K562 (cell line): ENCODE measurements around the gene MT1E. TPM values are rescaled to one million over a fixed set of nuclear protein-coding genes. Genes with fewer than 3 reads are reported as not detected.

Source experiments
- ETV6 ChIP-seq, 3 experiments: fragments of 150-350 bp in 1 of 3; sonication (generic) in 1 of 3; formaldehyde crosslinking in 1 of 3; IDR thresholded peaks; 2 replicates each; pipeline versions ENCODE4 v1.6.1 to v1.8.0; 2014 to 2022; ENCODE audit warnings: borderline replicate concordance in 2 of 3, low read depth in 2 of 3, antibody characterized with exemption in 1 of 3, low read length in 1 of 3, mild to moderate bottlenecking in 1 of 3, missing genetic modification reagents in 1 of 3
- MEF2D ChIP-seq: conservative IDR thresholded peaks from 2 replicates; pipeline ENCODE4 v1.6.1; 2016; ENCODE audit warnings: low read depth, missing genetic modification characterization, missing compliant biosample characterization
- NEUROD1 ChIP-seq: fragments of 150-350 bp; IDR thresholded peaks from 2 replicates; pipeline ENCODE4 v1.6.1; 2014; ENCODE audit warnings: borderline replicate concordance, low read length, low read depth; ENCODE audit not compliant: partially characterized antibody
- NFATC3 ChIP-seq: fragments of 450-650 bp; IDR thresholded peaks from 2 replicates; pipeline ENCODE4 v1.6.1; 2017; ENCODE audit warnings: mild to moderate bottlenecking
- NRF1 ChIP-seq, 2 experiments: fragments of 450-650 bp; IDR thresholded peaks in 1 of 2; conservative IDR thresholded peaks in 1 of 2; 2 replicates each; pipeline ENCODE4 v1.6.1; 2014; ENCODE audit warnings: mild to moderate bottlenecking in 2 of 2
- RFX5 ChIP-seq: IDR thresholded peaks from 2 replicates; pipeline ENCODE4 v1.6.1; 2011; ENCODE audit warnings: low read depth, mild to moderate bottlenecking, improper control_type of control experiment, low read length
- SAFB2 ChIP-seq: fragments of 200-400 bp; formaldehyde crosslinking; IDR thresholded peaks from 2 replicates; pipeline ENCODE4 v1.6.1; 2018; ENCODE audit warnings: borderline replicate concordance, low read length, low read depth, moderate library complexity; ENCODE audit not compliant: severe bottlenecking
- SIN3A ChIP-seq, 2 experiments: fragments of 150-350 bp in 1 of 2; IDR thresholded peaks; 2 replicates each; pipeline ENCODE4 v1.6.1; 2011 to 2016; ENCODE audit warnings: borderline replicate concordance in 2 of 2, low read depth in 2 of 2, low read length in 2 of 2, mild to moderate bottlenecking in 2 of 2, moderate library complexity in 2 of 2; ENCODE audit not compliant: control insufficient read depth in 1 of 2
- SUPT5H ChIP-seq: fragments of 450-650 bp; IDR thresholded peaks from 2 replicates; pipeline ENCODE4 v1.6.1; 2016
- TCF3 ChIP-seq: sonication (generic); formaldehyde crosslinking; IDR thresholded peaks from 2 replicates; pipeline ENCODE4 v1.4.0; 2020; ENCODE audit warnings: mild to moderate bottlenecking, missing genetic modification reagents
- TEAD2 ChIP-seq: fragments of 450-650 bp; IDR thresholded peaks from 2 replicates; pipeline ENCODE4 v1.6.1; 2016; ENCODE audit warnings: missing genetic modification characterization, control low read depth, missing compliant biosample characterization
- YY1 ChIP-seq, 3 experiments: IDR thresholded peaks; 2 replicates each; pipeline ENCODE4 v1.6.1; 2011; ENCODE audit warnings: low read length in 2 of 3, mild to moderate bottlenecking in 2 of 3, moderate library complexity in 2 of 3, borderline replicate concordance in 1 of 3, control low read depth in 1 of 3, low read depth in 1 of 3; ENCODE audit not compliant: insufficient read depth in 3 of 3, insufficient replicate concordance in 2 of 3, control insufficient read depth in 1 of 3, insufficient read length in 1 of 3; ENCODE audit errors: extremely low read depth in 1 of 3
- ZNF12 ChIP-seq: sonication (generic); formaldehyde crosslinking; IDR thresholded peaks from 2 replicates; pipeline ENCODE4 v1.4.0; 2020; ENCODE audit warnings: mild to moderate bottlenecking, missing genetic modification reagents
- ZNF124 ChIP-seq: sonication (generic); formaldehyde crosslinking; IDR thresholded peaks from 2 replicates; pipeline ENCODE4 v1.8.1; 2022; ENCODE audit warnings: missing genetic modification reagents
- ZNF175 ChIP-seq: fragments of 200-800 bp; sonication (Bioruptor generic); IDR thresholded peaks from 2 replicates; pipeline ENCODE4 v1.6.1; 2016; ENCODE audit warnings: low read depth, mild to moderate bottlenecking, missing genetic modification characterization, missing compliant biosample characterization
- ZNF239 ChIP-seq: fragments of 250-450 bp; sonication (Bioruptor Pico); IDR thresholded peaks from 2 replicates; pipeline ENCODE4 v1.4.0; 2020; ENCODE audit warnings: mild to moderate bottlenecking
- ZNF316 ChIP-seq: fragments of 450-650 bp; IDR thresholded peaks from 2 replicates; pipeline ENCODE4 v1.6.1; 2016
- polyA plus RNA-seq, 8 experiments: library from polyadenylated mRNA; depleted of rRNA in 4 of 8; stranded (reverse) in 5 of 8; unstranded in 3 of 8; fragments of >200 nt; fragmentation: Nextera tagmentation in 2 of 8; fragmentation: Illumina TruSeq in 1 of 8; extraction: Ambion mirVana in 2 of 8; extraction: Trizol in 1 of 8; gene quantifications; 2 replicates each; pipeline versions ENCODE4 v1.2.1 to v1.2.3, GENCODE V29; 2011 to 2014; ENCODE audit warnings: inconsistent platforms in 1 of 8, missing spikeins in 1 of 8
- total RNA-seq, 7 experiments: library from RNA; depleted of rRNA in 6 of 7; stranded (reverse); fragments of >200 nt in 6 of 7; fragmentation: Illumina TruSeq in 2 of 7; extraction: Trizol in 2 of 7; gene quantifications; 2 replicates each; pipeline versions ENCODE4 v1.2.1 to v1.2.3, GENCODE V29; 2011 to 2021; ENCODE audit warnings: low replicate concordance in 1 of 7
- TF ChIP-seq, protein P1 (sequence below): fragments of 450-650 bp; IDR thresholded peaks from 2 replicates; pipeline ENCODE4 v1.6.1; 2016; ENCODE audit warnings: missing biosample characterization, missing genetic modification characterization
- TF ChIP-seq, protein P2 (sequence below): fragments of 250-450 bp; sonication (Bioruptor Pico); IDR thresholded peaks from 2 replicates; pipeline ENCODE4 v1.5.0; 2020; ENCODE audit warnings: mild to moderate bottlenecking, borderline replicate concordance

MT1E gene
- total and polyA plus RNA-seq, 9 of the 15 experiments (the other 6 are each of a cell fraction or from before 2014, with no cell fraction given), result 0.29 to 0.81 (median 0.46) TPM; not detected in 3

DNA sequence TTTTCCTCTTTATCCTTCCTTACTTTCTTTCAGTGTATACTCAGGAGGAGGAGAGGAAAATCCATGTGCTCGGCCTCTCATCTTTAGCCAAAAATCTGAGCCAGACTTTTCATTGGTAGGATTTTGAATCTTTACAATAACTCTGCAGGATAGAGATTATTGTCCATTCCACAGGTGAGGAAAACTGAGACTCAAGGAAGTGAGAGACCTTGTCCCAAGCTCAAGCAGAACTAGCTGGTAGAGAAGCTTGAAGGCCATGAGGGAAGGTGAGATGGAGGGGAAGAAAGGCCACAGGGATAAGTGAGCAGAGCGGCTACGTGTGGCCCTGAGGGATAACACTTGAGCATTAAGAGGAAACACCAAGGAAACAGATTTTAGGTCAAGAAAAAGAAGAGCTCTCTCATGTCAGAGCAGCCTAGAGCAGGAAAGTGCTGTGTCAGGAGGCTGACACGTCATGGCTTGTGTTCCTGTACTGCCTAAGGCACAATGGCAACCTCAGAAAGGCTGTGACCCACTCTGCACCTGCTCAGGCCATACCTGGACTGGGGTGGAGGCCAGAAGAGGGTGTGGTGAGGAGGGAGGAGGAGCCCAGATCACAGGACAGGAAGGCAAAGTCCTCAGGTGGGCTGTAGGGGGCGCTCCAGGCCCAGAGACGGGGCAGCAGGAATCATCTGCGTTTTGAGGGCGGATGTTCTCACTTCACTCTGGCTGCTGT lies 48.8 kb upstream of the MT1E start (continued):
- no peak for TF ChIP-seq ETV6 (IDR thresholded peaks at IDR 0.05; ENCODE audit: borderline replicate concordance in 1 of 2, low read depth in 2 of 2, low read length in 1 of 2)
- TF ChIP-seq ETV6 (CRISPR knock-in tag; IDR thresholded peaks at IDR 0.05; ENCODE audit: borderline replicate concordance), result no peak
- TF ChIP-seq SAFB2, result no peak
- no peak for TF ChIP-seq ZNF175
- TF ChIP-seq, protein P1, sequence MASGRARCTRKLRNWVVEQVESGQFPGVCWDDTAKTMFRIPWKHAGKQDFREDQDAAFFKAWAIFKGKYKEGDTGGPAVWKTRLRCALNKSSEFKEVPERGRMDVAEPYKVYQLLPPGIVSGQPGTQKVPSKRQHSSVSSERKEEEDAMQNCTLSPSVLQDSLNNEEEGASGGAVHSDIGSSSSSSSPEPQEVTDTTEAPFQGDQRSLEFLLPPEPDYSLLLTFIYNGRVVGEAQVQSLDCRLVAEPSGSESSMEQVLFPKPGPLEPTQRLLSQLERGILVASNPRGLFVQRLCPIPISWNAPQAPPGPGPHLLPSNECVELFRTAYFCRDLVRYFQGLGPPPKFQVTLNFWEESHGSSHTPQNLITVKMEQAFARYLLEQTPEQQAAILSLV (tag), result no peak
- no peak for TF ChIP-seq SIN3A (IDR thresholded peaks at IDR 0.05; ENCODE audit: borderline replicate concordance in 2 of 2, control insufficient read depth in 1 of 2, low read depth in 2 of 2, low read length in 2 of 2)
- no peak for TF ChIP-seq SUPT5H
- peak; percentile 37; the same call in 1 of the 2 replicates for TF ChIP-seq ZNF316
- TF ChIP-seq RFX5, result no peak
- TF ChIP-seq ZNF124 (CRISPR knock-in tag), result no peak
- TF ChIP-seq YY1 (IDR thresholded peaks at IDR 0.05; ENCODE audit: borderline replicate concordance in 1 of 3, control insufficient read depth in 1 of 3, extremely low read depth in 1 of 3, insufficient read depth in 3 of 3, insufficient read length in 1 of 3, insufficient replicate concordance in 2 of 3, low read depth in 1 of 3, low read length in 2 of 3), result peak in 1 of 3 experiments; percentile 39
- TF ChIP-seq NEUROD1, result no peak
- TF ChIP-seq TCF3 (CRISPR knock-in tag), result no peak
- no peak for TF ChIP-seq MEF2D
- no peak for TF ChIP-seq NFATC3
- TF ChIP-seq TEAD2 (tag), result no peak
- TF ChIP-seq NRF1 (conservative IDR thresholded peaks at IDR 0.05 in 1 of 2, IDR thresholded peaks at IDR 0.05 in 1 of 2), result peak in 1 of 2 experiments; percentile 51; a peak in 1 of 4 replicates
- no peak for TF ChIP-seq ZNF12 (CRISPR knock-in tag)
- no peak for TF ChIP-seq ZNF239
- TF ChIP-seq, protein P2, sequence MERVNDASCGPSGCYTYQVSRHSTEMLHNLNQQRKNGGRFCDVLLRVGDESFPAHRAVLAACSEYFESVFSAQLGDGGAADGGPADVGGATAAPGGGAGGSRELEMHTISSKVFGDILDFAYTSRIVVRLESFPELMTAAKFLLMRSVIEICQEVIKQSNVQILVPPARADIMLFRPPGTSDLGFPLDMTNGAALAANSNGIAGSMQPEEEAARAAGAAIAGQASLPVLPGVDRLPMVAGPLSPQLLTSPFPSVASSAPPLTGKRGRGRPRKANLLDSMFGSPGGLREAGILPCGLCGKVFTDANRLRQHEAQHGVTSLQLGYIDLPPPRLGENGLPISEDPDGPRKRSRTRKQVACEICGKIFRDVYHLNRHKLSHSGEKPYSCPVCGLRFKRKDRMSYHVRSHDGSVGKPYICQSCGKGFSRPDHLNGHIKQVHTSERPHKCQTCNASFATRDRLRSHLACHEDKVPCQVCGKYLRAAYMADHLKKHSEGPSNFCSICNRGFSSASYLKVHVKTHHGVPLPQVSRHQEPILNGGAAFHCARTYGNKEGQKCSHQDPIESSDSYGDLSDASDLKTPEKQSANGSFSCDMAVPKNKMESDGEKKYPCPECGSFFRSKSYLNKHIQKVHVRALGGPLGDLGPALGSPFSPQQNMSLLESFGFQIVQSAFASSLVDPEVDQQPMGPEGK (CRISPR knock-in tag), result no peak
